Measurements from ENCODE around the gene TXNIP. TPM values are rescaled to one million over a fixed set of nuclear protein-coding genes. Genes with fewer than 3 reads are reported as not detected.

The TXNIP gene
- total and polyA plus RNA-seq, 2 donors from 2014 or later = 356 to 1,197 TPM

DNA sequence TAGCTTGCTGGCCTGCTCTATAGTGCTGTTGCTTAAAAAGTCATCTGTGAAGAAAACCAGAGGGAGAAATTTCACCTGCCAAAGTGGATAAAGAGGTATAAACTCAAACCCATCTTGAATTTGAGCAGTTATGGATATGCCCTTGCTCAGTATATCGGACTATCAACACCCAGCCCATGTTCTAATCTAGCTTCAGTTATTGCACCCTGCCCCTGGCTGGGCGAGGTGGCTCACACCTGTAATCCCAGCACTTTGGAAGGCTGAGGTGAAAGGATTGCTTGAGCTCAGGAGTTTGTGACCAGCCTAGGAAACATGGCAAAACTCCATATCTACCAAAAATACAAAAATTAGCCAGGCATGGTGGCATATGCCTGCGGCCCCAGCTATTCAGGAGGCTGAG, 51.8 kb downstream of the TXNIP start:
- no peak overlapping the region for H3K4me3 ChIP-seq (ENCODE audit: low read length in 3 of 3)
- H3K9ac ChIP-seq (ENCODE audit: low read length in 3 of 3) = no peak overlapping the region
- H3K27ac ChIP-seq (ENCODE audit: low read depth in 2 of 2, low read length in 2 of 2) = no peak overlapping the region
- intact Hi-C loops (cut with DNase I) = no loop called here
- no peaks in the 10 kb centered on the region for H3K27me3 ChIP-seq (ENCODE audit: control insufficient read depth, insufficient read depth, low read length)
- DNase-seq (no peak), FAIRE-seq (no peak)
- peaks cover 0 to 3% (median 0%) of the 10 kb centered on the region in 3 donors for H3K36me3 ChIP-seq (ENCODE audit: control insufficient read depth in 2 of 3, insufficient read depth in 3 of 3, low read length in 3 of 3)
- TF ChIP-seq, protein P1, sequence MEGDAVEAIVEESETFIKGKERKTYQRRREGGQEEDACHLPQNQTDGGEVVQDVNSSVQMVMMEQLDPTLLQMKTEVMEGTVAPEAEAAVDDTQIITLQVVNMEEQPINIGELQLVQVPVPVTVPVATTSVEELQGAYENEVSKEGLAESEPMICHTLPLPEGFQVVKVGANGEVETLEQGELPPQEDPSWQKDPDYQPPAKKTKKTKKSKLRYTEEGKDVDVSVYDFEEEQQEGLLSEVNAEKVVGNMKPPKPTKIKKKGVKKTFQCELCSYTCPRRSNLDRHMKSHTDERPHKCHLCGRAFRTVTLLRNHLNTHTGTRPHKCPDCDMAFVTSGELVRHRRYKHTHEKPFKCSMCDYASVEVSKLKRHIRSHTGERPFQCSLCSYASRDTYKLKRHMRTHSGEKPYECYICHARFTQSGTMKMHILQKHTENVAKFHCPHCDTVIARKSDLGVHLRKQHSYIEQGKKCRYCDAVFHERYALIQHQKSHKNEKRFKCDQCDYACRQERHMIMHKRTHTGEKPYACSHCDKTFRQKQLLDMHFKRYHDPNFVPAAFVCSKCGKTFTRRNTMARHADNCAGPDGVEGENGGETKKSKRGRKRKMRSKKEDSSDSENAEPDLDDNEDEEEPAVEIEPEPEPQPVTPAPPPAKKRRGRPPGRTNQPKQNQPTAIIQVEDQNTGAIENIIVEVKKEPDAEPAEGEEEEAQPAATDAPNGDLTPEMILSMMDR (IDR thresholded peaks at IDR 0.05; ENCODE audit: borderline replicate concordance, extremely low read depth, insufficient read depth) = no peak
- H3K9me3 ChIP-seq (ENCODE audit: control insufficient read depth in 2 of 3, insufficient read depth in 1 of 3, low read length in 3 of 3) = no peaks in the 10 kb centered on the region
- H3K4me1 ChIP-seq (ENCODE audit: control insufficient read depth in 2 of 3, insufficient read depth in 2 of 3, low read depth in 1 of 3, low read length in 3 of 3) = no peaks in the 10 kb centered on the region

GRCh38 chr1:145942871-145943270, 53.5 kb downstream of the TXNIP start:
- no peaks in the 10 kb centered on the region for H3K4me1 ChIP-seq (ENCODE audit: control insufficient read depth in 2 of 3, insufficient read depth in 2 of 3, low read depth in 1 of 3, low read length in 3 of 3)
- H3K27me3 ChIP-seq (ENCODE audit: control insufficient read depth, insufficient read depth, low read length) = no peaks in the 10 kb centered on the region
- FAIRE-seq (no peak), DNase-seq (no peak)
- H3K4me3 ChIP-seq (ENCODE audit: low read length in 3 of 3) = no peak overlapping the region
- no peak overlapping the region for H3K9ac ChIP-seq (ENCODE audit: low read length in 3 of 3)
- TF ChIP-seq, protein P1 (IDR thresholded peaks at IDR 0.05; ENCODE audit: borderline replicate concordance, extremely low read depth, insufficient read depth) = no peak
- H3K27ac ChIP-seq (ENCODE audit: low read depth in 2 of 2, low read length in 2 of 2) = no peak overlapping the region
- H3K9me3 ChIP-seq (ENCODE audit: control insufficient read depth in 2 of 3, insufficient read depth in 1 of 3, low read length in 3 of 3) = no peaks in the 10 kb centered on the region
- intact Hi-C loops (cut with DNase I) = no loop called here
- H3K36me3 ChIP-seq (ENCODE audit: control insufficient read depth in 2 of 3, insufficient read depth in 3 of 3, low read length in 3 of 3) = peaks cover 0 to 3% (median 0%) of the 10 kb centered on the region in 3 donors

Other genes with a start within 250 kb of the TXNIP start
- 18.0 TPM for gene RNF115, start 172.5 kb downstream of the TXNIP start, total RNA-seq
- 12.3 TPM for gene RNF115, start 172.5 kb downstream of the TXNIP start, polyA plus RNA-seq (ENCODE audit: insufficient read depth, low read depth, low replicate concordance)
- gene POLR3C, start 172.4 kb downstream of the TXNIP start, total RNA-seq = 30.0 TPM
- gene POLR3C, start 172.4 kb downstream of the TXNIP start, polyA plus RNA-seq (ENCODE audit: insufficient read depth, low read depth, low replicate concordance) = 16.1 TPM
- gene NUDT17, start 150.9 kb downstream of the TXNIP start, total RNA-seq = 3.8 TPM
- 5.5 TPM for gene NUDT17, start 150.9 kb downstream of the TXNIP start, polyA plus RNA-seq (ENCODE audit: insufficient read depth, low read depth, low replicate concordance)
- 36.9 TPM for gene PIAS3, start 137.5 kb downstream of the TXNIP start, total RNA-seq
- gene PIAS3, start 137.5 kb downstream of the TXNIP start, polyA plus RNA-seq (ENCODE audit: insufficient read depth, low read depth, low replicate concordance) = 12.5 TPM
- gene ANKRD35, start 110.7 kb downstream of the TXNIP start, total RNA-seq = 1.2 TPM
- 0.71 TPM for gene ANKRD35, start 110.7 kb downstream of the TXNIP start, polyA plus RNA-seq (ENCODE audit: insufficient read depth, low read depth, low replicate concordance)
- gene ITGA10, start 86.5 kb downstream of the TXNIP start, total RNA-seq = 11.0 TPM
- 0.54 TPM for gene ITGA10, start 86.5 kb downstream of the TXNIP start, polyA plus RNA-seq (ENCODE audit: insufficient read depth, low read depth, low replicate concordance)
- gene PEX11B, start 77.9 kb downstream of the TXNIP start, total RNA-seq = 35.7 TPM
- 50.5 TPM for gene PEX11B, start 77.9 kb downstream of the TXNIP start, polyA plus RNA-seq (ENCODE audit: insufficient read depth, low read depth, low replicate concordance)
- gene RBM8A, start 69.1 kb downstream of the TXNIP start, total RNA-seq = 131 TPM
- gene RBM8A, start 69.1 kb downstream of the TXNIP start, polyA plus RNA-seq (ENCODE audit: insufficient read depth, low read depth, low replicate concordance) = 105 TPM
- gene LIX1L, start 38.6 kb downstream of the TXNIP start, total RNA-seq = 27.8 TPM
- gene LIX1L, start 38.6 kb downstream of the TXNIP start, polyA plus RNA-seq (ENCODE audit: insufficient read depth, low read depth, low replicate concordance) = 10.0 TPM
- 0.76 TPM for gene ANKRD34A, start 32.0 kb downstream of the TXNIP start, total RNA-seq
- gene ANKRD34A, start 32.0 kb downstream of the TXNIP start, polyA plus RNA-seq (ENCODE audit: insufficient read depth, low read depth, low replicate concordance) = 0.37 TPM
- gene POLR3GL, start 31.9 kb downstream of the TXNIP start, total RNA-seq = 19.0 TPM
- gene POLR3GL, start 31.9 kb downstream of the TXNIP start, polyA plus RNA-seq (ENCODE audit: insufficient read depth, low read depth, low replicate concordance) = 45.6 TPM
- gene HJV, start 25.2 kb upstream of the TXNIP start, total RNA-seq = not detected
- gene HJV, start 25.2 kb upstream of the TXNIP start, polyA plus RNA-seq (ENCODE audit: insufficient read depth, low read depth, low replicate concordance) = 1.3 TPM
- 3.8 TPM for gene NBPF10, start 148.2 kb upstream of the TXNIP start, total RNA-seq
- gene NBPF10, start 148.2 kb upstream of the TXNIP start, polyA plus RNA-seq (ENCODE audit: insufficient read depth, low read depth, low replicate concordance) = 0.22 TPM
- gene NOTCH2NLA, start 232.4 kb upstream of the TXNIP start, total RNA-seq = 50.1 TPM
- gene NOTCH2NLA, start 232.4 kb upstream of the TXNIP start, polyA plus RNA-seq (ENCODE audit: insufficient read depth, low read depth, low replicate concordance) = 12.7 TPM

All from kidney (tissue), 14 donors.